AG04449 (cell line): ENCODE data around the gene RBM28.
"Not testable (repeated sequence)": the region's sequence is repeated elsewhere in the genome, so short reads cannot be mapped to it uniquely, and the experiment has no call there.

Experiments
- CTCF ChIA-PET: fragments of 350-600 bp; formaldehyde crosslinking; extraction: SDS; loops from one replicate; lab custom pipeline; 2021; ENCODE audit warnings: antibody characterized with exemption; lab: Yijun Ruan, JAX
- POLR2A ChIA-PET: fragments of 400-600, 350-600 bp; formaldehyde crosslinking; extraction: SDS; loops from one replicate; lab custom pipeline; 2020; ENCODE audit warnings: antibody characterized with exemption, inconsistent platforms; lab: Yijun Ruan, JAX
- DNase-seq: peaks from one replicate; pipeline ENCODE4 v3.0.0-alpha.2; 2010; ENCODE audit warnings: low read depth, low spot score
- H3K4me3 ChIP-seq: 2 replicates; pipeline ENCODE4 v1.5.1; 2011; ENCODE audit warnings: low read depth, mild to moderate bottlenecking, control low read depth, low read length
- TF ChIP-seq, protein P1 (sequence below): IDR thresholded peaks from one replicate; pipeline ENCODE4 v1.5.1; 2011; ENCODE audit warnings: mild to moderate bottlenecking, moderate library complexity, low read length, control low read depth, inconsistent platforms; ENCODE audit not compliant: insufficient read depth; ENCODE audit errors: missing control alignments

The RBM28 gene

DNA sequence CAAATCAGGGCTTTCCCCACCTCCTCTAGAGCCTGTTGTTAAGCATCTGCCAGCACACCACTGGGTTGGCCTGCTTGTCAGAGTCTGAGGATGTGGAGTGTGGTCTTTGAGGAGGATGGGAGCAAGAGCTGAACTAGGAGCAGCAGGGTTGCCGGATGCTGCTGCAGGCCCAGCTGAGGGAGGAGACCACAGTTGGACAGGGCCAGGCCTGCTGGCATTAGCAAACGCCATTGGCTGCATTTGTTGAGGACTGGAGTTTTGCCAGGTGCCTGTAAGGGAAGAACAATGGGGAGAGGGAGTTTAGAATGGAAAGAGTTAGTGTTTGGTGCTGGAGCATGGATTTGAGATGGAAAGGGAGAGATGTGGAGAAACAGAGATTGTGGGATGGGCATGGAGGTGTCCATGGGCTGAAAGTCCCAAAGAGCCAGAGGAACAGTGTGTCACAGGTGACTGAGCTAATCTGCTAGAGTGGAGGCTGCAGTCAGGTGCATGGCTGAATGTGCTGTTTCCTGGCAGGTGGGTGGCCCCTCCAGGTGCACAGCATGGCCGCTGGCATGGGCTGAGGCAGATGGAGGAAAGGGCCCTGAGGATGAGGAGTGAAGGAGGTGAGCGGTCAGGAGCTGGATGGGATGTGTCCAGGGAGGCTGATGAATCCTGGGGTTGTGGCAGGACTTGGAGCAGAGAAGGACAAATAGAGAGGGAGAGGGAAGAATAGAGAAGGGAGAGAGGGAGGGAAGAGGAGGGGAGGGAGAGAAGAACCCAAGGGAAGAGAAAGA lies 61.9 kb downstream of the RBM28 start:
- CTCF ChIA-PET: no interaction called here
- POLR2A ChIA-PET: no interaction called here
- no peak overlapping the region for H3K4me3 ChIP-seq
- no peak for DNase-seq
- TF ChIP-seq, protein P1, sequence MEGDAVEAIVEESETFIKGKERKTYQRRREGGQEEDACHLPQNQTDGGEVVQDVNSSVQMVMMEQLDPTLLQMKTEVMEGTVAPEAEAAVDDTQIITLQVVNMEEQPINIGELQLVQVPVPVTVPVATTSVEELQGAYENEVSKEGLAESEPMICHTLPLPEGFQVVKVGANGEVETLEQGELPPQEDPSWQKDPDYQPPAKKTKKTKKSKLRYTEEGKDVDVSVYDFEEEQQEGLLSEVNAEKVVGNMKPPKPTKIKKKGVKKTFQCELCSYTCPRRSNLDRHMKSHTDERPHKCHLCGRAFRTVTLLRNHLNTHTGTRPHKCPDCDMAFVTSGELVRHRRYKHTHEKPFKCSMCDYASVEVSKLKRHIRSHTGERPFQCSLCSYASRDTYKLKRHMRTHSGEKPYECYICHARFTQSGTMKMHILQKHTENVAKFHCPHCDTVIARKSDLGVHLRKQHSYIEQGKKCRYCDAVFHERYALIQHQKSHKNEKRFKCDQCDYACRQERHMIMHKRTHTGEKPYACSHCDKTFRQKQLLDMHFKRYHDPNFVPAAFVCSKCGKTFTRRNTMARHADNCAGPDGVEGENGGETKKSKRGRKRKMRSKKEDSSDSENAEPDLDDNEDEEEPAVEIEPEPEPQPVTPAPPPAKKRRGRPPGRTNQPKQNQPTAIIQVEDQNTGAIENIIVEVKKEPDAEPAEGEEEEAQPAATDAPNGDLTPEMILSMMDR: no peak

DNA sequence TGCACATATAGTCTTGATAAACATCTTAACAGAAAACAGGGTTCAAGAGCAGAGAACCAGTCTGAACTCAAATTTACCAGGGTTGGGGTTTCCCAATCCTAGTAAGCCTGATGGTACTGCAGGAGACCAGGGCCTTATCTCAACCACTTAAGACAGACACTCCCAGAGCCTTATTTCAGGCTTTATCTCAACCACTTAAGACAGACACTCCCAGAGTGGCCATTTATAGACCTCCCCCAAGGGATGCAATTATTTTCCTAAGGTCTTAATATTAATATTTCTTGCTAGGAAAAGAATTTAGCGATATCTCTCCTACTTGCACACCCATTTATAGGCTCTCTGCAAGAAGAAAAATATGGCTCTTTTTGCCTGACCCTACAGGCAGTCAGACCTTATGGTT lies 63.3 kb downstream of the RBM28 start:
- CTCF ChIA-PET, POLR2A ChIA-PET, DNase-seq, H3K4me3 ChIP-seq: not testable (repeated sequence)

DNA sequence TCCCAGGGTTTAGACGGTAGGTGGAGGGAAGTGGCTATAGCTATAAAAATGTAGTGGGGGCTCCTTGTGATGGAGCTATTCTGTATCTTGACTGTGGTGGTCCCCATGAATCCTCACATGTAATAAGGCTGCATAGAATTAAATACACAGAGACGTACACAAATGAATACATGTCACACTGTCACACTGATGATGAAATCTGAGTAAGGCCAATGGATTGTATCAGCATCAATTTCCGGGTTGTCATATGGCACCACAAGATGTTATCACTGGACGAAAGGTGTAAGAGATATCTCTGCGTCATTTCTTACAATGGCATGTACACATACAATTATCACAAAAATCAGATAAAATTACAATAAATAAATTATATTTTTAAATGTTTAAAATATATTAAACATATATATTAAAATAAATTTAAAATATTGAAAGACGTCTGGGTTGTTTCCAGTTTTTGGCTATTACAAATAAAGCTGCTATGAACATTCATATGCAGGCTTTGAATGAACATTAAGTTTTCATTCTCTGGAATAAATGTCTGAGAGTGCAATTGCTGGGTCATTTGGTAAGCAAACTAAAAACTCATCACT lies 64.5 kb downstream of the RBM28 start:
- ChIA-PET POLR2A (no interaction called here), CTCF (no interaction called here)
- TF ChIP-seq, protein P1: no peak

DNA sequence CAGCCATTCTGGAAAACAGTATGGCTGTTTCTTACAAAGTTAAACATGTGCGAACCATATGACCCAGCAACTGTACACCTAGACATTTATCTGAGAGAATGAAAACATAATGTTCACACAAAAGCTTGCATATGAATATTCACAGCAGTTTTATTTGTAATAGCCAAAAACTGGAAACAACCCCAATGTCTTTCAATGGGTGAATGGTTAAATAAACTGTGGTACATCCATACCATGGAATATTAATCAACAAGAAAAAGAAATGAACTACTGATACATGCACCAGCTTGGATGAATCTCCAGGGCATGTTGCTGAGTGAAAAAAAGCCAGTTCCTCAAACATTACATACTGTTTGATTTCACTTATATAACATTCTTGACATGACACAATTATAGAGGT lies 65.3 kb downstream of the RBM28 start:
- no peak overlapping the region for H3K4me3 ChIP-seq
- no peak for DNase-seq
- ChIA-PET CTCF (no interaction called here), POLR2A (no interaction called here)
- TF ChIP-seq, protein P1: no peak

More for the DNA sequence above, 64.5 kb downstream of the RBM28 start:
- no peak overlapping the region for H3K4me3 ChIP-seq
- no peak for DNase-seq

DNA sequence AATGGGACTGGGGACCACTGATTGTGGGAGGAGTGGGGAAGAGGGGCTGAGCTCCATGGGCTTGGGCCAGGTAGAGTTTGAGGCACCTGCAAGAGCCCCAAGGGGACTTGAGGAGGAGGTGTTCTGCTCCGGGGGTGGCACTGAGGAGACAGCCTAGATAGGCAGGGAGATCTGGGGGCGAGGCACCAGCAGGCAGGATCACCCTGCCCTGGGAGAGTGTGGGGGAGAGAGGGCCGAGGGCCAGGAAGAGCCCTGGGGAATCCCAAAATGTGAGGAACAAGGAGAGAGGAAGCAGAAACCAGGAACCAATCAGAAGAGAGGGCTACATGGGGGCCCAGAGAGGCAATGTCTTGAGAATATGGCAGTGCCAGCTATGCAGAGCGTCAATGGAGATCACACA lies 68.0 kb downstream of the RBM28 start:
- ChIA-PET CTCF (interaction anchor here (0.7 kb wide), 1 partner anchor 40 kb away, joined by 3 read pairs; no protein-coding TSS in a partner anchor), POLR2A (no interaction called here)
- DNase-seq: no peak
- TF ChIP-seq, protein P1: no peak
- H3K4me3 ChIP-seq: no peak overlapping the region

DNA sequence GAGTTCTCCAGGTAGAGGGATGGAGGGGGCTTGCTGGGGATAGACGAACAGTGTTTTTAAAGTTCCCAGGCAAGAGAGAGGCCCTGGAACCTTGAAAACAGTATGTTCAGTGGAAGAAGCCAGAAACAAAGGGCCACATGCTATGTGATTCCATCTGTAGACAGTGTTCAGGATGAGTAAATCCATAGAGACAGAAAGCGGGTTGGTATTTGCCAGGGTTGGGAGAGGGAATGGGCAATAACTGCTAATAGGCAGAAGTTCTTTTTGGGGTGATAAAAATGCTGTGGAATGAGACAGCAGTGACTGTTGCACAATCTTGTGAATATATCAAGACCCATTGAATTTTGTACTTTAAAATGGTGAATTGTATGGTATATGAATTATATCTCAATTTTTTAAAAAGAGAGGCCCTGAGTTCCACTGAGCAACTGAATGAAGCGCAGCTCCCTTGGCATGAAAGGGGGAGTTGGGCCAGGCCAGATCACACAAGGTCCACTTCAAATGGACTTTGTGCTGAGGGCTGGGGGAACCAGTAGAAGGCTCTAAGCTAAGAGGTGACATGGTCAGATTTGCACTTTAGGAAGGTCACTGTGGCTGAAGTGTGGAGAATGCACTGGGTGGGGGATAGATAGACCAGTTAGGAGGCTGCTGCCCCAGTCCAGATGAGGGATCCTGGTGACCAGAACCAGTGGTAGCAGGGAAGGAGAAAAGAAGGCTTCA lies 68.7 kb downstream of the RBM28 start:
- ChIA-PET CTCF (interaction anchor here (0.7 kb wide), 1 partner anchor 40 kb away, joined by 3 read pairs; no protein-coding TSS in a partner anchor), POLR2A (no interaction called here)
- DNase-seq: no peak

More for the DNA sequence above, 68.7 kb downstream of the RBM28 start:
- no peak overlapping the region for H3K4me3 ChIP-seq
- TF ChIP-seq, protein P1: no peak
